GM19025 (cell line): ENCODE measurements around the gene SIGLEC10.
A peak's percentile ranks its signal among the peaks of the same experiment; 100 is the strongest.
"Not testable (repeated sequence)": the region's sequence is repeated elsewhere in the genome, so short reads cannot be mapped to it uniquely, and the experiment has no call there.

Experiments used
- ATAC-seq: cut with Tn5 transposase; IDR thresholded peaks from one replicate; pipeline ENCODE4 v1.9.1; 2021; ENCODE audit warnings: mild to moderate bottlenecking, low read depth, moderate library complexity; ENCODE audit not compliant: unreplicated experiment

Gene SIGLEC10

DNA sequence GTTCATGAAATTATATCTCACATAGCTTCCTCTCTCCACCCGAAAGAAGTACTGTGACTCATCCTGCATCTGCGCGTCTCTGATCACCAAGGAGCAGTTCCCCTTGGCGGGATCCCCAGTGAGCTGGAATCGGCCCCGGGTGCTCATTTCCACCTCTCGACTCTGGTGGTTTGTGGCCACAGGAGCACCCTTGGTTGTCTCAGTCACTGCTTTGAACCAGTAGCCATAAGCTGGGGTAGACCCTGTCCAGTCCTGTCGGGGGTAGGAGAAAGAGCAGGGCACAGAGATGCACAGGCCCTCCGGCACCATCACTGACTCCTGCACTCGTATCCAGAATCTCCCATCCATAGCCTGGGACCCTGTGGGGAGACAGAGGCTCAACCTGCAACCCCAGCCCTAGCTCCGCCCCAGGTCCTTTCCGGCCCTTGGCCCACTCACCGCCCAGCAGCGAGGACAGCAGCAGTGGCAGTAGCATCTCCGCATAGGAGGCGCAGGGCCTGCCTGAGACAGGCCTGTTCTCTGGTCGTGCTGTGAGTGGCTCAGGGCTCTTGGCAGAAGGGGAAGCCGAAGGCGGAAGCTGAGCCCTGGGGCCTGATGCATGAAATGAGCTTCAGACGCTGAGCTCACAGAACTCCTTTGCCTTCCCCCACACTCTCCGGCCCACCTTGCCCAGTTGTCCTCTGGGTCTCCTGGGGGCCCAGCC, at the start of gene SIGLEC10:
SIGLEC10 (minus strand) TSS at position 536 of the 703 bp plus-strand sequence; CDS start at position 475, 61 bp downstream.
- ATAC-seq = no peak

DNA sequence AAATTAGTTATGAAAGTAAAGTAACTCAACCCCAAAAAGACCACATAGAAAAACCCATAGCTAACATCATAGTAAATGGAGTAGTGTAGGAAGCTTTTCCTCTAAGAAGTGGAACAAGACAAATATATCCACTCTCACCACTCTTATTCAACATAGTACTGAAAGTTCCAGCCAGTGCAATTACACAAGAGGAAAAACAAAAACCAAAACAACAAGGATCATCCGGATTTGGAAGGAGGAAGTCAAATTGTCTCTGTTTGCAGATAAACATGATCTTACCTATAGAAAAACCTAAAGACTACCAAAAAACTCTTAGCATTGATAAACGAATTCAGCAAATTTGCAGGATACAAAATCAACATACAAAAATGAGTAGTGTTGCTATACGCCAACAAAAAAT, 49.3 kb upstream of the SIGLEC10 start:
- ATAC-seq = no peak

DNA sequence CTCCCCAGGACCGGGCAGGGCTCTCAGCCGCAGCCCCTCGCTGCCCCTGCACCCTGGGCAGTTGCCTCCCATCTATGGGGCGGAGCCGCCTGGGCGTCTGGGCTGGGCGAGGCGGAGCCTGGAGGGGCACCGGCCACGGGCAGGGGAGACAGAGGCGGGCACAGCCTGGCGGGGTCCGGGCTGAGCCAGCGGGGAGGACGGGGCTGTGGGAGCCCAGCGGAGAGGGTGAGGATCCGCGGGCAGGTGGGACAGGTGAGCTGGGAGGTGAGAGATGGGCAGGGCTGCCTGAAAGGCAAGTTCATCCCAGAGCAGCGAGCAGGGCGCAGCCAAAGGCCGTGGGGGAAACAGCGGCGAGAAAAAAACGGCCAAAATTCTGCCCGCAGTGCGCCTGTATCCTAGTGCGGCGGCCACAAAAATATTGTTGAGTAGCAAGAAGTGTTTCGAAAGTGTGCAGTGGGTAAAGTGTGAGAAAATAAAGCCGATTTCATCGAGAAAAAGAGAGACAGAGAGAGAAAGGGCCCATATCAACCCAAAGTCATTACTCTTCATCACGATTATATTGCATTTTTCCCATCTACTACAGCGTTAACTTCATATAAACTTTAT, 46.6 kb upstream of the SIGLEC10 start:
- not testable (repeated sequence) for ATAC-seq

- ATAC-seq = no peak
Observed at GRCh38 chr19:51462681-51463080, 45.2 kb upstream of the SIGLEC10 start.

DNA sequence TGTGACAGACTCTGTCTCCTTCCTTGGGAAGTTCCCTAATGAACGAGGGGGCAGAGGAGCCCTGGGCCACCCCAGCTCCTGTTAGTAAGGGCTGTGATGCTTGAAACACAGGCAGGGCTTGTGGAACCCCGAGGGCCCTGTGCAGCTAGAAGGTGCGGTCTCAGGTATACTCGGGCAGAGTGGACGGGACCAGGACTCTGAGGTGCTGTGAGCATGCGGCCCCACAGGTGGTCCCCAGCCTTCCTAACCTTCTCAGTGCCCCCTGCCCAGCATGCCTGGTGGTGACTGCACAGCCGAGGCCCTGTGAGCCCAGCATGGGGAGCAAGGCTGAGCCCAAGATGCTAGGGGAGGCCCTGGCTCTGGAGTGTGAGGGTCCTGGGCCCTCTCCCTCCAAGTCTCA, 44.8 kb upstream of the SIGLEC10 start:
- no peak for ATAC-seq

- no peak for ATAC-seq
Observed at GRCh38 chr19:51461723-51462161, 44.3 kb upstream of the SIGLEC10 start.

GRCh38 chr19:51460164-51460992, 42.9 kb upstream of the SIGLEC10 start:
- ATAC-seq = no peak

GRCh38 chr19:51458899-51459505, 41.6 kb upstream of the SIGLEC10 start:
- ATAC-seq = no peak

DNA sequence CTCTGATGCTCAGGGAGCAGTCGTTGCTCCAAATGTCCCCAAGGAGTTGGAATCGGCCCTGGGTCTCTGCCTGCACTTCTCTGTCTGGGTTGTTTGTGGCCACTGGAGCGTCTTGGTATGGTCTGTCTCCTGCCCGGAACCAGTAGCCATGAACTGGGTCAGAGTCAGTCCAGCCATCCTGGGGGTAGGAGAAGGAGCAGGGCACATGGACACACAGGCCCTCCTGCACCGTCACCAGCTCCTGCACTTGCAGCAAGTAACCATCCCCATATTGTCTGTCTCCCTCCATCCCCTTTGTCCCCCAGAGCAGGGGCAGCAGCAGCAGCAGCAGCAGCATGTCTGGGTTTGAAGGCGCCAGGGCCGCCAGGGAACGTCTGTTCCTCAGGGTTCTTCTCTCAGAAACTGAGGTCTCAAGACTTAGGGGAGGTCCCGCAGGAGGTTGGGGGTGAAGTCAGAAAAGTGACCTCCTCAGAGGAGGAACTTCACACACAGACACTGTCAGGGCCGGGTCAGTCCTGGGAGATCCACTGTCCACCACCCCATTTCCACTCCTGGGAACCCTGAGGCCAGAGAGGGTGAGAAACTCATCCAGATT, 40.7 kb upstream of the SIGLEC10 start, which contains the start of gene SIGLEC8:
SIGLEC8 (minus strand) TSS at position 404 of the 595 bp plus-strand sequence; CDS start at position 337, 67 bp downstream.
- ATAC-seq = no peak

GRCh38 chr19:51457351-51458013, 40.0 kb upstream of the SIGLEC10 start:
- no peak for ATAC-seq

DNA sequence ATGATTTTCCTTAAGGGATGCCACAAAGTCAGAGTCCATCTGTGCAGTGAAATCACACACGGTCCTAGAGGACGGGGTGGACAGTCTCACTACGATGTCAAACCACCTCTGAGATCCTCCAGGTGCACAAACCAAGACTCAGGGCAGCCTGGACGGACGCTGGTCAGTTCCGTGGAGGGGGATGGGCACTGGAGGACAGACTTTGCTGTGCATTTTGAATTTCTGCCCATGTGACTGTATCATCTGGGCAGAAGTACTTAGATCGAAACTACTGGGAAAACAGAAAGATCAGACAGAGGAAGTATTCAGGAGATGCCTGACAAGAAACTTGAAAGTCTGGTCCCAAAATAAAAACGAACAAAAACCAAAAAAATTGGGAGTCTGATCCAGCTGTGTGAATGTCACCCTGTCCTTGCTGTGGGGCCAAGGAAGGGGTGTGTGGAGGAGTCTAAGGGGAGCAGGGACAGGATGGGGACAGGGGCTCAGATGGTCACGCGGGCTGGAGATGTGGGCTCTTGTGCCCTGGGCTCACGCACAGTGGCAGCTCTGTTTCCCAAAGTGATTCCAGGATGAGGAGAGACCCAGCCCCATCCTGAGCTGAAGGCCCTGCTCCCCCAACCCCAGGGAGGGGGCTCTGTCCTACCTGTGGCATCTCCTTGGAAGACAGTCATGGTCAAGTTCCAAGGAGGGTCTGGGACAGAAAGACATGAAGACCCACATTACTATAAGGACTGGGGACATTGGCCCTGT, 39.3 kb upstream of the SIGLEC10 start:
- no peak for ATAC-seq

GRCh38 chr19:51450730-51451307, 33.4 kb upstream of the SIGLEC10 start:
- ATAC-seq = no peak

- no peak for ATAC-seq
Observed at GRCh38 chr19:51448411-51449016, 31.1 kb upstream of the SIGLEC10 start.

DNA sequence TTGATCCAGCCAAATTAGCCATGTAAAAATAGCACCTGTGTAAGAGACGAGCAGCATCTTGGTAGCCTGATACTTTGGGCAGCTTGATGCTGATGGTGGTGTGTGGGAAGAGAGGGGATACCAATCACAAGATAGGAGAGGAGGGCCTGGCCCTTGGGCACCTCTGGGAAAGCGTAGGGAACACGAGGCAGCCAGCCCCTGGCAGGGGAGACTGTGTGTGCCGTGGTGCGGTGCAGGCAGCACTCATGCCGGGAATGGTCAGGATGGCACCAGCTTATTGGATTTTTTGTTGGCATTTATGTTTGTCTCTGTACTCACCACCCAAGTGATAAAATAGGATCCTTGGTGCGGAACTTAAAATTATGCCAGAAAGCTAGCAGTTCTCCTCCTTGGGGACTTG, 30.6 kb upstream of the SIGLEC10 start:
- ATAC-seq = no peak

DNA sequence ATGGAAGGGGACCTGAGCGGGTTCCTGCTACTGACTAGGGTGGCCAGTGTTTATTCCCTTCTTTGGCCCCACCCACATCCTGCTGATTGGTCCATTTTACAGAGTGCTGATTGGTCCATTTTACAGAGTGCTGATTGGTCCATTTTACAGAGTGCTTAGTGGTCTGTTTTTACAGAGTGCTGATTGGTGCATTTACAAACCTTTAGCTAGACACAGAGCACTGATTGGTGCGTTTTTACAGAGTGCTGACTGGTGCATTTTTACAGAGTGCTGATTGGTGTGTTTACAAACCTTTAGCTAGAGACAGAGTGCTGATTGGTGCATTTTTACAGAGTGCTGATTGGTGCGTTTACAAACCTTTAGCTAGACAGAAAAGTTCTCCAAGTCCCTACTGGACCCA, 30.1 kb upstream of the SIGLEC10 start:
- ATAC-seq = not testable (repeated sequence)

DNA sequence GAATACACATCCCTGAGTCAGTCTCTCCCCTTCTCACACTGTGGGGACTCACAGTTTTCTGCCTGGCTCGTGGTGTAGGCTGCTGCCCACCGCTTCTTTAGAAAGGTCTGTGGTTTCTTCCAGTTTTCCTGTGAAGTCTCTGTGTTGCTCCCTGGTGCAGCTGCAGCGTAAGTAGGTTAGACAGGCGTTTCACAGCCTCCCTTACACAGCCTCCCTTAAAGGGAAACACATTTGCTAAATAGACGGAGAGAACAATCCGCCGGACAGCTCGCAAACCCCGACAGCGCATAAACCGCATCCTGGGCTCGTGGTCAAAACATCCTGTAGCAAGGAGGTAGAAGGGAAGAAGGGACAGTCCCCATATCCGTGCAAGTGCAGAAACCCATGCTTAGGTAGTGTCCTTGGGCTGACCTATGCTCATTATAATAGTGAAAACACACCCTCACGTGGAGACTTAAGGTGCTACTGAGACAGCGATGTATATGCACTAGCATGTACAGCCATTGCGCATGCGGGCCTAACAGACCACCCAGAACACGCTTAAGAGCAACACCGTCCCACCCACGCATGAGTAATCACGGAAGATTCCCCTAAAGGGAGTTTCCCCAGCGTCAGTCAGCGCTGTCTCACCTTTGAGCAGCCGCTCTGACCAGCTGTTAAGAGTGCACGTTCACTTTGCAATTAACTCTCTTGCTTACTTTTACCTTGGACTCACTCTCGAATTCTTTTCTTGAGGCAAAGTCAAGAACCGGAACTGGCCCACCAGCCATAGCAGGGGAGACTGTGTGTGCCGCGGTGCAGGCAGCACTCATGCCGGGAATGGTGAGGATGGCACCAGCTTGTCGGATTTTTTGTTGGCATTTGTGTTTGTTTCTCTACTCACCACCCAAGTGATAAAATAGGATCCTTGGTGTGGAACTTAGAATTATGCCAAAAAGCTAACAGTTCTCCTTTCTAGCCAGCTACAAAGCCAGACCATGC, 24.3 kb upstream of the SIGLEC10 start:
- peak; percentile 92 for ATAC-seq

DNA sequence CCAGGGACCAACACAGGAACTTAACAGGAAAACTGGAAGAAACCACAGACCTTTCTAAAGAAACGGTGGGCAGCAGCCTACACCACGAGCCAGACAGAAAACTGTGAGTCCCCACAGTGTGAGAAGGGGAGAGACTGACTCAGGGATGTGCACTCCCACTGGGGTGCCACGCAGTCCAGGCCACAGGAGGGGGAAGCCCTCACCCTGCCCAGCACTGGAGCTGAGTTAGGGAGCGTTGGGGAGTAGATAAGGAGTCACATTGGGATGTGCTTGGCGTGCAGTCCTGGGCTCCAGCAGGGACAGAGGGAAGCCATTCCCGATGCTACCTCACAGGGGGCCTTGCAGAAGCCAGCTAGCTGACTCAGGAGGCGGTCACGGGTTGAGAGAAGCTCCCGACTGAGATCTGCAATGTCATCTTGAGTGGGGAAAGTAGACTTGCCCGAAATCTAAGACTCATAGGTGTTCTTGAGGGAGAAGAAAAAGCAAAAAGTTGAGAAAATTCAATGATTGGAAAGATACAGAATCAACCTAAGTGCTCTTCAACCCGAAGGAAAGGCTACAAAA, 23.5 kb upstream of the SIGLEC10 start:
- no peak for ATAC-seq
